Chondrocyte (in vitro differentiated cells): ENCODE data around the gene HS6ST3. TPM values are rescaled to one million over a fixed set of nuclear protein-coding genes. Genes with fewer than 3 reads are reported as not detected.

Experiments used
- DNase-seq: peaks from one replicate; pipeline ENCODE4 v3.0.0; 2021; ENCODE audit warnings: mixed read lengths, low spot score
- H3K27ac Mint-ChIP-seq: one replicate; pipeline ENCODE4 v1.8.0; 2021; ENCODE audit warnings: mild to moderate bottlenecking, moderate library complexity, mixed read lengths; ENCODE audit not compliant: unreplicated experiment
- H3K27me3 Mint-ChIP-seq: 2 replicates; pipeline ENCODE4 v1.8.0; 2021; ENCODE audit warnings: low read depth, mixed read lengths
- H3K36me3 Mint-ChIP-seq: 2 replicates; pipeline ENCODE4 v1.8.0; 2021; ENCODE audit warnings: low read depth, mixed read lengths
- H3K4me1 Mint-ChIP-seq: 2 replicates; pipeline ENCODE4 v1.8.0; 2021; ENCODE audit warnings: low read depth, mild to moderate bottlenecking, mixed read lengths
- H3K4me3 Mint-ChIP-seq: one replicate; pipeline ENCODE4 v1.8.0; 2021; ENCODE audit warnings: mild to moderate bottlenecking, moderate library complexity, mixed read lengths; ENCODE audit not compliant: unreplicated experiment
- H3K9me3 Mint-ChIP-seq: 2 replicates; pipeline ENCODE4 v1.8.0; 2021; ENCODE audit warnings: low read depth, mixed read lengths
- total RNA-seq: library from RNA; stranded (reverse); gene quantifications from 3 replicates; pipeline ENCODE4 v1.2.1, GENCODE V29; 2021
- TF ChIP-seq, protein P1 (sequence below): fragments of 200-600 bp; sonication (generic); IDR thresholded peaks from 2 replicates; pipeline ENCODE4 v1.5.0; 2021; ENCODE audit warnings: antibody characterized with exemption, mild to moderate bottlenecking, moderate library complexity

Gene HS6ST3
- total RNA-seq, 1 donor from 2014 or later: not detected

DNA sequence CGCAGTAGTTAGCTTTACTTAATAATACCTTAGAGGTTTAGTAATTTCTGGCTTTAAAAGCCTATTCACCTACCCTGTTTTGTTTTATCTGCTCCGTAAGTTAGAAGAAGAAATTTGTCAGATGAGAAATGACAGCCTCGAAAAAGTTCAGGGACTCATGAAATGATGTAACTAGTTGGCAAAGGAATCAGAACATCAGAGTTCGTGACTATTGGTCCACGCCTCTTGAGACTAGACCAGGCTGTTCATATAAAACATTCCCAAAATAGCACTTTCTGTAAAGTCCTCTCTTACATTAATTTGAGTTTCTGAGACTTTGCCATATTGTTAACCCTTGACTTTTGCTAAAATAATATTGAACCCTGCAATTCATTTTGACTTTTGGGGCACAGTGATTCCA lies 92.0 kb downstream of the HS6ST3 start:
- no peak overlapping the region for H3K27ac Mint-ChIP-seq
- no peaks in the 10 kb centered on the region for H3K36me3 Mint-ChIP-seq
- DNase-seq: no peak
- no peaks in the 10 kb centered on the region for H3K4me1 Mint-ChIP-seq
- TF ChIP-seq, protein P1, sequence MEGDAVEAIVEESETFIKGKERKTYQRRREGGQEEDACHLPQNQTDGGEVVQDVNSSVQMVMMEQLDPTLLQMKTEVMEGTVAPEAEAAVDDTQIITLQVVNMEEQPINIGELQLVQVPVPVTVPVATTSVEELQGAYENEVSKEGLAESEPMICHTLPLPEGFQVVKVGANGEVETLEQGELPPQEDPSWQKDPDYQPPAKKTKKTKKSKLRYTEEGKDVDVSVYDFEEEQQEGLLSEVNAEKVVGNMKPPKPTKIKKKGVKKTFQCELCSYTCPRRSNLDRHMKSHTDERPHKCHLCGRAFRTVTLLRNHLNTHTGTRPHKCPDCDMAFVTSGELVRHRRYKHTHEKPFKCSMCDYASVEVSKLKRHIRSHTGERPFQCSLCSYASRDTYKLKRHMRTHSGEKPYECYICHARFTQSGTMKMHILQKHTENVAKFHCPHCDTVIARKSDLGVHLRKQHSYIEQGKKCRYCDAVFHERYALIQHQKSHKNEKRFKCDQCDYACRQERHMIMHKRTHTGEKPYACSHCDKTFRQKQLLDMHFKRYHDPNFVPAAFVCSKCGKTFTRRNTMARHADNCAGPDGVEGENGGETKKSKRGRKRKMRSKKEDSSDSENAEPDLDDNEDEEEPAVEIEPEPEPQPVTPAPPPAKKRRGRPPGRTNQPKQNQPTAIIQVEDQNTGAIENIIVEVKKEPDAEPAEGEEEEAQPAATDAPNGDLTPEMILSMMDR: no peak
- no peaks in the 10 kb centered on the region for H3K9me3 Mint-ChIP-seq
- H3K4me3 Mint-ChIP-seq: no peak overlapping the region
- H3K27me3 Mint-ChIP-seq: peaks cover 9% of the 10 kb centered on the region

- H3K36me3 Mint-ChIP-seq: no peaks in the 10 kb centered on the region
- H3K27ac Mint-ChIP-seq: no peak overlapping the region
- TF ChIP-seq, protein P1: no peak
- H3K9me3 Mint-ChIP-seq: no peaks in the 10 kb centered on the region
- peaks cover 3% of the 10 kb centered on the region for H3K27me3 Mint-ChIP-seq
- DNase-seq: no peak
- no peak overlapping the region for H3K4me3 Mint-ChIP-seq
- H3K4me1 Mint-ChIP-seq: no peaks in the 10 kb centered on the region
Measured at GRCh38 chr13:96185818-96186217, 95.9 kb downstream of the HS6ST3 start.

GRCh38 chr13:96191367-96191766 lies 101.5 kb downstream of the HS6ST3 start:
- no peak overlapping the region for H3K27ac Mint-ChIP-seq
- no peaks in the 10 kb centered on the region for H3K4me1 Mint-ChIP-seq
- no peak overlapping the region for H3K4me3 Mint-ChIP-seq
- TF ChIP-seq, protein P1: no peak
- no peaks in the 10 kb centered on the region for H3K36me3 Mint-ChIP-seq
- H3K9me3 Mint-ChIP-seq: no peaks in the 10 kb centered on the region
- peaks cover 18% of the 10 kb centered on the region for H3K27me3 Mint-ChIP-seq
- no peak for DNase-seq

- H3K36me3 Mint-ChIP-seq: no peaks in the 10 kb centered on the region
- no peaks in the 10 kb centered on the region for H3K4me1 Mint-ChIP-seq
- H3K4me3 Mint-ChIP-seq: no peak overlapping the region
- DNase-seq: no peak
- TF ChIP-seq, protein P1: no peak
- H3K27ac Mint-ChIP-seq: no peak overlapping the region
- H3K27me3 Mint-ChIP-seq: peaks cover 20% of the 10 kb centered on the region
- H3K9me3 Mint-ChIP-seq: no peaks in the 10 kb centered on the region
Measured at GRCh38 chr13:96193728-96194310, 103.9 kb downstream of the HS6ST3 start.

GRCh38 chr13:96198038-96198437 lies 108.1 kb downstream of the HS6ST3 start:
- Mint-ChIP-seq H3K27me3 (peaks cover 19% of the 10 kb centered on the region), H3K9me3 (no peaks in the 10 kb centered on the region), H3K36me3 (no peaks in the 10 kb centered on the region), H3K27ac (no peak overlapping the region), H3K4me1 (no peaks in the 10 kb centered on the region), H3K4me3 (no peak overlapping the region)
- TF ChIP-seq, protein P1: no peak
- no peak for DNase-seq
